Heart right ventricle (tissue), 16 donors: ENCODE data around the gene NR2C1. TPM values are rescaled to one million over a fixed set of nuclear protein-coding genes. Genes with fewer than 3 reads are reported as not detected.

ENCODE experiments used
- ATAC-seq, 8 donors: fragments of 200-7000 bp; cut with Tn5 transposase; one replicate each; pipeline ENCODE4 v1.9.1; 2020; ENCODE audit warnings: mild to moderate bottlenecking in 8 of 8, moderate library complexity in 8 of 8, moderate number of reproducible peaks in 1 of 8
- DNase-seq, 2 donors: peaks; one replicate each; pipeline ENCODE4 v3.0.0-alpha.2; 2020
- H3K27ac ChIP-seq, 10 donors: fragments of 200-600 bp; sonication (generic) in 2 of 10; one replicate each; pipeline versions ENCODE4 v1.5.0 to v1.8.0; 2020 to 2022; ENCODE audit warnings: mild to moderate bottlenecking in 3 of 10
- H3K27me3 ChIP-seq, 7 donors: fragments of 200-600 bp; one replicate each; pipeline ENCODE4 v1.8.0; 2021 to 2022; ENCODE audit warnings: mild to moderate bottlenecking in 2 of 7
- H3K36me3 ChIP-seq, 9 donors: fragments of 200-600 bp; sonication (generic) in 1 of 9; one replicate each; pipeline versions ENCODE4 v1.5.0 to v1.8.0; 2020 to 2022; ENCODE audit warnings: mild to moderate bottlenecking in 2 of 9
- H3K4me1 ChIP-seq, 9 donors: fragments of 200-600 bp; sonication (generic) in 1 of 9; one replicate each; pipeline versions ENCODE4 v1.5.0 to v1.8.0; 2020 to 2022; ENCODE audit warnings: mild to moderate bottlenecking in 4 of 9
- H3K4me3 ChIP-seq, 10 donors: fragments of 200-600 bp; sonication (generic) in 2 of 10; one replicate each; pipeline versions ENCODE4 v1.5.0 to v1.8.0; 2020 to 2022; ENCODE audit warnings: mild to moderate bottlenecking in 7 of 10, moderate library complexity in 2 of 10
- H3K9me3 ChIP-seq, 11 donors: fragments of 200-600 bp in 10 of 11; sonication (generic) in 2 of 11; one replicate each; pipeline versions ENCODE4 v1.5.0 to v1.8.0; 2013 to 2022; ENCODE audit warnings: mild to moderate bottlenecking in 2 of 11, control low read depth in 1 of 11, moderate library complexity in 1 of 11
- CTCF ChIP-seq, 9 donors: fragments of 200-600 bp; sonication (generic) in 2 of 9; IDR thresholded peaks; one replicate each; pipeline versions ENCODE4 v1.5.0 to v1.8.0; 2021 to 2022; ENCODE audit warnings: antibody characterized with exemption in 9 of 9, mild to moderate bottlenecking in 5 of 9, moderate library complexity in 1 of 9
- WGBS, 2 donors: extraction: QIAGEN DNeasy Blood & Tissue Kit; methylation state at CpG; one replicate each; pipeline ENCODE4 v1.1.7; 2013; ENCODE audit warnings: inconsistent platforms in 1 of 2; 5-methylcytosine and 5-hydroxymethylcytosine counted together
- intact Hi-C, 10 donors: fragments of 100-400 bp; cut with DNase I; formaldehyde crosslinking; loops; one replicate each; pipeline versions ENCODE4 v1.11.1 to v1.14.2; 2022
- polyA plus RNA-seq, 2 donors: library from polyadenylated mRNA; stranded (reverse); fragments of 200-250 nt; gene quantifications; one replicate each; pipeline ENCODE4 v1.2.3, GENCODE V29; 2013
- total RNA-seq, 10 donors: library from RNA; stranded (reverse); fragmentation: NEBNext Ultra II Directional in 3 of 10; extraction: Animal tissue kit (Norgen Biotek cat#: 25700) in 3 of 10; gene quantifications; one replicate each; pipeline versions ENCODE4 v1.2.1 to v1.2.4, GENCODE V29; 2021 to 2023
- donor health status: Arrhythmogenic right ventricular cardiomyopathy.
- donor health status: ischemic (EF 13 %, LVEDD 7.1; RV severe dilation, severe dysfunction).
- donor health status: healthy with polysubstance abuse.
- donor health status: DM: no; HTN: yes; CAD: no.
- donor health status: DM: no; HTN: no; CAD: no.
- donor health status: ischemic (EF 25% LVEDD 6.9; RV normal size, moderate dysfunction).
- donor health status: ischemic (EF 25% LVEDD 5.7; RV mildly dilated, moderate dysfunction).
- donor health status: healthy.
- donor health status: DM: yes; HTN: yes; CAD: no.
- donor health status: Ischemic cardiomyopathy.
- donor health status: ischemic (EF 35%, LVEDD 5.7; RV mildly dilated, moderate dysfunction).
- donor health status: nonischemic (EF 11% LVEDD 7.7; RV severe dilation, severe dysfunction).
- donor health status: DM: yes; HTN: yes; CAD: no.
- donor health status: PGD.
- donor health status: ischemic (EF 29% LVEDD 5.4; RV normal size, mild dysfunction).
- donor health status: nonischemic (EF 23%, LVEDD 6.1; RV moderate dilation, normal function).

Gene NR2C1
- total and polyA plus RNA-seq, 12 donors = 11.3 to 189 (median 38.3) TPM

DNA sequence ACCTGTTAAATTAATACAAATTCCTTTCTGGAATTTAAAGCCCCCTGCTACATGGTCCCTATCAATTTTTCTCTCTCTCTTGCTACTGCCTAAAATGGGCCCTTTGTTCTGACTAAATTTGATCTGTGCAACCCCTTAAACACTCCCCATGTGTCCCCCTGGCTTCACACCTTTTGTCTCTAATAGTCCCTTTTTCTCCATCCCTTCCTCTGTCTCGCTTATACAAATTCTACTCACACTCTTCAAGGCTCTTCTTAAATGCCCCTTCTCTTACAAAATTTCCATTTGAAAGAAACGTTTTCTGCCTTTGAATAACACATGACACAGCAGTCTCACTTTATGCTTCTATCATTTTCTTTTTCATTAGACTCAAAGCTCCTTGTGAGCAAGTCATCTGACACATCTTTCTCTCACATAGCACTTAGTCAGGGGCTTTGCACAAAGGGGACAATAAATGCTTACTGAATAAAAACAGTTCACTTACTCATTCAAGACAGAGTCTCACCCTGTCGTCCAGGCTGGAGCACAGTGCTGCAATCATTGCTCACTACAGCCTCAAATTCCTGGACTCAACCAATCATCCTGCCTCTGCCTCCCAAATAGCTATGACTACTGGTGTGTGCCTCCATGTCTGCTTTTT is 41.5 kb upstream of the NR2C1 start:
- no peak overlapping the region for H3K27ac ChIP-seq
- ATAC-seq (no peak), DNase-seq (no peak)
- WGBS, 2 donors = 71 to 75% methylated on average over 3 of the region's 3 CpGs
- intact Hi-C loops = loop anchor here in 7 of 10 donors (5.0 to 10.0 kb wide), 4 partner anchors 100 to 417 kb away; partner anchors contain the start of genes FGD6 (in 5 of the 7) and VEZT (in 5 of the 7)
- no peaks in the 10 kb centered on the region for H3K27me3 ChIP-seq
- TF ChIP-seq CTCF (IDR thresholded peaks at IDR 0.05) = no peak
- H3K4me3 ChIP-seq = no peak overlapping the region
- H3K4me1 ChIP-seq = peaks cover 0 to 26% (median 19%) of the 10 kb centered on the region in 9 donors
- no peaks in the 10 kb centered on the region for H3K9me3 ChIP-seq
- peaks cover 0 to 32% (median 0%) of the 10 kb centered on the region in 9 donors for H3K36me3 ChIP-seq

DNA sequence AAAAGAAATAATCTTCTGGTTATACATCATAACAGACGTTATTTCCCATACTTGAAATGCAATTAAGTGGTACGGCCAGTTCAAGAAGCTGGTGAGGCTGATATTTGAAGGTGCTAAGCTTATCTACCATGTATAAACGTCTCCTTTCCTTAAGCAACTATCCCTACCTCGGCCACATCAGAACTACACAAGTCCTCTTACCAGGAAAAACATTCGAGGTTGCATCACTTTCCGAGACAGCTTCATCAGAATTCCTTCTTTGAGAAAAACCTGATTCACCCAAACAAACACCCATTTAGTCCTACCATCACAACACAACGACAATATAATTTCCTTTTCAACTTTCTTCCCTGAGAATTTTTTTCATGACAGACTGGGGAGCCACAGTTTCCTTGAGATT is 33.9 kb upstream of the NR2C1 start:
- H3K4me1 ChIP-seq = peaks cover 0 to 5% (median 0%) of the 10 kb centered on the region in 9 donors
- H3K27ac ChIP-seq = no peak overlapping the region
- peaks cover 0 to 86% (median 9%) of the 10 kb centered on the region in 9 donors for H3K36me3 ChIP-seq
- intact Hi-C loops = no loop called here
- no peaks in the 10 kb centered on the region for H3K9me3 ChIP-seq
- H3K4me3 ChIP-seq = no peak overlapping the region
- no peaks in the 10 kb centered on the region for H3K27me3 ChIP-seq
- ATAC-seq (no peak), DNase-seq (no peak)
- WGBS, 2 donors = 86 to 87% methylated on average over 7 of the region's 7 CpGs
- TF ChIP-seq CTCF (IDR thresholded peaks at IDR 0.05) = no peak

DNA sequence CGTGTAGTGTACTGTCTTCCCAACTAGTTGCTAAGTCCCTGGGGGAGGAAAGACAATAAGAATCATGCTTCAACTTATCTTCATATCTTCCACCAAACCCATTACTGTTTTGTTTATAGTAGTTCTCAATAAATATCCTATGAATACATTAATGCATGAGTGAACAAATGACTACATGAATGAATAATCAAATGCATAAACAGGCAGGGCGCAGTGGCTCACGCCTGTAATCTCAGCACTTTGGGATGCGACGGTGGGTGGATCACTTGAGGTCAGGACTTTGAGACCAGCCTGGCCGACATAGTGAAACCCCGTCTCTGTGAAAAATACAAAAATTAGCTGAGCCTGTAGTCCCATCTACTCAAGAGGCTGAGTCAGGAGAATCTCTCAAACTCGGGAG is 32.1 kb upstream of the NR2C1 start:
- Histone ChIP-seq H3K9me3 (no peaks in the 10 kb centered on the region), H3K27me3 (no peaks in the 10 kb centered on the region), H3K4me3 (no peak overlapping the region), H3K27ac (no peak overlapping the region), H3K4me1 (peaks cover 0 to 5% (median 0%) of the 10 kb centered on the region in 9 donors), H3K36me3 (peaks cover 0 to 68% (median 9%) of the 10 kb centered on the region in 9 donors)
- intact Hi-C loops = no loop called here
- WGBS, 2 donors = 94 to 95% methylated on average over 8 of the region's 8 CpGs
- TF ChIP-seq CTCF (IDR thresholded peaks at IDR 0.05) = no peak
- no peak for ATAC-seq
- DNase-seq = no peak

GRCh38 chr12:95104919-95105452 is 31.6 kb upstream of the NR2C1 start:
- Histone ChIP-seq H3K9me3 (no peaks in the 10 kb centered on the region), H3K36me3 (peaks cover 0 to 68% (median 9%) of the 10 kb centered on the region in 9 donors), H3K27me3 (no peaks in the 10 kb centered on the region), H3K4me1 (peaks cover 0 to 5% (median 0%) of the 10 kb centered on the region in 9 donors), H3K27ac (no peak overlapping the region), H3K4me3 (no peak overlapping the region)
- intact Hi-C loops = no loop called here
- TF ChIP-seq CTCF (IDR thresholded peaks at IDR 0.05) = no peak
- DNase-seq (no peak), ATAC-seq (no peak)
- 94 to 96% methylated on average over 2 of the region's 2 CpGs for WGBS, 2 donors
